ENCODE results near the gene CCDC15.

GRCh38 chr11:125075900-125076317, 121.9 kb downstream of the CCDC15 start:
- TF ChIP-seq CTCF (IDR thresholded peaks at IDR 0.05) = no peak
- no peak for TF ChIP-seq POLR2A (IDR thresholded peaks at IDR 0.05)
- TF ChIP-seq EP300 (IDR thresholded peaks at IDR 0.05) = no peak
- no peak for TF ChIP-seq POLR2AphosphoS5 (IDR thresholded peaks at IDR 0.05)

Data from stomach (tissue), 4 donors.